HG03457 (cell line): ENCODE data around the gene ETV3L.
A peak's percentile ranks its signal among the peaks of the same experiment; 100 is the strongest.

Experiments used
- ATAC-seq: cut with Tn5 transposase; IDR thresholded peaks from one replicate; pipeline ENCODE4 v1.9.1; 2021; ENCODE audit warnings: moderate number of reproducible peaks; ENCODE audit not compliant: unreplicated experiment

Gene ETV3L

GRCh38 chr1:157099633-157100009 lies at the start of gene ETV3L:
ETV3L (minus strand) TSS chr1:157099808; CDS start chr1:157099523, 285 bp downstream.
- ATAC-seq, result no peak

GRCh38 chr1:157147906-157148700 lies 48.5 kb upstream of the ETV3L start:
- no peak for ATAC-seq

GRCh38 chr1:157147037-157147436 lies 47.4 kb upstream of the ETV3L start:
- no peak for ATAC-seq

- ATAC-seq, result no peak
Measured at GRCh38 chr1:157146244-157146643, 46.6 kb upstream of the ETV3L start.

- no peak for ATAC-seq
Measured at GRCh38 chr1:157145076-157145475, 45.5 kb upstream of the ETV3L start.

- no peak for ATAC-seq
Measured at GRCh38 chr1:157144509-157144908, 44.9 kb upstream of the ETV3L start.

- no peak for ATAC-seq
Measured at GRCh38 chr1:157142765-157143423, 43.3 kb upstream of the ETV3L start.

- ATAC-seq, result no peak
Measured at GRCh38 chr1:157142201-157142600, 42.6 kb upstream of the ETV3L start.

- ATAC-seq, result no peak
Measured at GRCh38 chr1:157141212-157141855, 41.7 kb upstream of the ETV3L start.

- ATAC-seq, result no peak
Measured at GRCh38 chr1:157140063-157140588, 40.5 kb upstream of the ETV3L start.

GRCh38 chr1:157139052-157139715 lies 39.6 kb upstream of the ETV3L start:
- no peak for ATAC-seq

- peak; percentile 72 for ATAC-seq
Measured at GRCh38 chr1:157138220-157139051, 38.8 kb upstream of the ETV3L start, which contains the start of gene ETV3. ETV3 (minus strand) TSS chr1:157138395; CDS start chr1:157136352, 2,043 bp downstream.

GRCh38 chr1:157137408-157138219 lies 38.0 kb upstream of the ETV3L start:
- ATAC-seq, result no peak

- no peak for ATAC-seq
Measured at GRCh38 chr1:157137046-157137407, 37.4 kb upstream of the ETV3L start.

GRCh38 chr1:157136133-157136532 lies 36.5 kb upstream of the ETV3L start:
- ATAC-seq, result no peak

- ATAC-seq, result no peak
Measured at GRCh38 chr1:157135646-157136045, 36.0 kb upstream of the ETV3L start.

- ATAC-seq, result no peak
Measured at GRCh38 chr1:157135070-157135469, 35.5 kb upstream of the ETV3L start.

GRCh38 chr1:157134442-157134841 lies 34.8 kb upstream of the ETV3L start:
- no peak for ATAC-seq

GRCh38 chr1:157133426-157133825 lies 33.8 kb upstream of the ETV3L start:
- no peak for ATAC-seq
